ENCODE results near the gene LRRC38.

The LRRC38 gene

DNA sequence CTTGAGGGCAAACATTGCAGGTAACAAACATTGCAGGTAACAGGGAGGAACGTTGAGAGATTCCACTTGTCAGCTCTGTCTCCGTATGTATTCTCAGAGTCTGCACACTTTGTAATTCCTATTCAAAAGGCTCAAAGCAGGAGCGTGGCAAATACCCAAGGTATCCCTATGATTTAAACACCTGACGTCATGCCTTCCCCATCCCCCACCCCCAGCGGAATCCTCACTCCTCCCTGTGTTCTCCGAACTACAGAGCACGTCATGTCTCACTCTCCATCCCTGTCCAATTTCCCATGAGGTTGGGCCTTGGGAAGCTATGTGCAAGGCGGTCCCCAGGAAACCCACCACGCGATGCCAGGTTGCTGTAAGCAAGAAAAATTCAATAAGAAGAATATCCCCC, 2.8 kb upstream of the LRRC38 start:
- no peak for DNase-seq

DNA sequence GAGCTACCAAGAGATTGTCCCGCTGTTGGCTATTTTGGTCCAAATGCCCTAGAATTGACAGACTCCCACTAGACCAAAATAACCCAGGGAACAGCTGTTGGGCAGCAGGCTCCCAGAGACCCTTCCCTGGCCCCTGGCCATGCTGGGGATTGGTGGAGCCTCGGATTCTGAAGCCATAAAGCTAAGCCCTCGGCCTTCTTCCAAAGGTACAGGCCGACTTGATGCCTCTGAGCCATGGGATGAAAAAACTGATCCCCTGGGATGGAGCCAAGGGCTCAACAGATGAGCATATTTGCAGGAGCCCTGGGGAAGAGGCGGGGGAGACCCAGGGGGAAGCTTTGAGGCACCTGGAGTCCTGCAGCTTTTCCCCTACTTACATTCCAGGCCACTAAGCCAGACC, 1.0 kb upstream of the LRRC38 start:
- no peak for DNase-seq

DNA sequence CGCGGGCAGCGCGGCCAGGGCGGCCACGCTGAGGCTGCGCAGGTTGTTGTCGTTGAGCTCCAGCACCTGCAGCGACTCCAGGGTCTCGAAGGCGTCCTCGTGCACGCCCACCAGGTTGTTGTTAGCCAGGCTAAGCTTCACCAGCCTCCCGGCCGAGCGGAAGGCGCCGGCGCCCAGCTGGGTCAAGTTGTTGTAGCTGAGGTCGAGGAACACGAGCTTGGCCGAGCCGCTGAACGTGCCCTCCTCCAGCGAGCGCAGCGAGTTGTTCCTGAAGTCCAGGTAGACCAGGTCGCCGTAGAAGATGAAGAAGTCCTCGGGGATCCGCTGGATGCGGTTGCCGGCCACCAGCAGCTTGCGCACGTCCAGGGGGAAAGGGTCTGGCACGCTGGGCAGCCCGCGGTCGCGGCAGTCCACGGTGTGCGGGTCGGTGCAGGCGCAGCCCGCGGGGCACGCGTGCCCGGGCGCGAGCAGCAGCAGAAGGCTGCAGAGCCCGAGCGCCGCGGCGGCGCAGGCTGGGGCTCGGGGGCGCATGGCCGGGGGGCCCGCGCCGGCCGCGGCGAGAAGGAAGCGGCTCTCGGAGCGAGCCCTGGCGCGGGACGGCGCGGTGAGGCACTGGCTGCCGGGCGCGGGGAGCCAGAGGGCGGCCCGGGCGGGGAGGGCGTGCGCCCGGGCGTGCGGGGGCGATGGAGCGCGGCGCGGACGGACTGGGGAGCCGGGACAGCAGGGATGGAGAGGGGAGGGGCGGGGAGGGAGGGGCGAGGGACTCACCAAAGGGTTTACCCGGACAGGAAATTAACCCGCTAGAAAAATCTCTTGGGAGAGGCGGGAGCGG, 524 bp downstream of the LRRC38 start:
- DNase-seq = no peak

DNA sequence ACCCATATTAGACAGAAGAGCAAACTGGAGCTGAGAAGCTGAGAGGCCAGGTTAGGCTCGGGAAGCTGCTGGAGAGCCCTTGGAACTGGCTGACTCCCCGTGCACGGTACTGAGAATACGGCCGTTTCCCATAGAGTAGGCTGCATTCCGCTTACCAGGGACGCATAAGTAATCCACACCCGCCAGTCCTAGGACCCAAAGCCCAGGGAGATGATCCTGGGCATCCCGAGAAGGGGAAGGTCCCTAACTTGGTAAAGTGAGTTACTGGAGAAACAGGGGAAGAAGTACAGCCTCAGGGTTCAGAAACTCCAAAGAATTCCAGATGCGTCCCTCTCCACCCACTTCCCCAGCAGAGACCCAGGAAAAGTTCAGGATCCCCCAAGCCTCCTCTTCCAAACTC, 1.3 kb downstream of the LRRC38 start:
- no peak for DNase-seq

DNA sequence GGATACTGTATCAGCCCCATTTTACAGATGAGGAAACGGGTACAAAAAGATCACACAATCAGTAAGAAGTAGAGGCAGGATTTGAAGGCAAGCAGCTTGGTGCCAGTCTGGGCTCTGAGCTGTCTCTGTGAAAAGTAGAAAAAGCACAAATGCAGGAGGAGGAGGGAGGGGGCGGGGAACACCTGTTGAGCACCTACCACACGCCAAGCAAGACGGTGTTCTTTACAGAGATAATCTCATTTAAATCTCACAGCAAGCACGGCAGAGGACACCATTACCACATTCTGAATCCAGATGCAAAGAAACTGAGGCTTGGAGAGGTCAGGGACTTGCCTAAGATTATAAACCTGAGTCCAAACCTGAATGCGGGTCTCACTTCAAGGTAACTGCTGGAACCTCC, 3.3 kb downstream of the LRRC38 start:
- no peak for DNase-seq

DNA sequence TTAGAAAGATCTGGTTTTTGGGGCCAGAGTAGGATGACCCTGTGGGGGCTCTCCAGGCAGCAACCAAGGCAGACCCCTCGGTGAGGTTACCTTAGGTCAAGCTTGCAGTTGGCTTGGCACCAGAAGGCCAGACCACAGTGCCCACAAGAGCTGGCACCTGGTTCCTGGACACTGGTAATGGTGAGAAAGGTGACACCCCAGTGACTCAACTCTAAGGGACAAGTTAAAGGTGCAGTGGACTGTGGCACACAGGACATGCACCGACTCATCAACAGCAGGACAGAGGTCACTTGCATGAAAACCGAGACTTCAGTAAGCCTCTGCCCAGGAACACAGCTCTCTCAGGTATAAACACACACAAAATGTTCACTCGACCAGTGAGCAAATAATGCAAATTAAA, 6.7 kb downstream of the LRRC38 start:
- DNase-seq = no peak

DNA sequence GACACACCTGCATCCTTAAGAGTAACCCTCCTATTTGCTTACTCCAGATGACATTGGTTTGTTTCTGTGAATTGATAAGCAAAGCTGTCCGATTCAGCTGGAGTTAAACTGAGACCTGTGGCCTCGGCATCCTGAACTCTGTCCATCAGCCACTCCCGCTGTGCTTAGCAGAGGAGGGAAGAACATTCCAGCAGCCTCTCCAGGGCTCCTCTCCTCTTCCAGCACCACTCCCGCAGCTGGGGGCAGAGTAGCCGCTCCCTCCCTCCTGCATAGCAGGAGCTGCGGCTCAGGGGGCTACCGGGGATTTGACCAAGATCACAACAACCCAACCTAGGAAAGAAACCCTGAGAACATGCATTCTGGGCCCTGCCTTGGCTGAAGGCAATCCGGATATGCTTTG, 8.8 kb downstream of the LRRC38 start:
- DNase-seq = no peak

DNA sequence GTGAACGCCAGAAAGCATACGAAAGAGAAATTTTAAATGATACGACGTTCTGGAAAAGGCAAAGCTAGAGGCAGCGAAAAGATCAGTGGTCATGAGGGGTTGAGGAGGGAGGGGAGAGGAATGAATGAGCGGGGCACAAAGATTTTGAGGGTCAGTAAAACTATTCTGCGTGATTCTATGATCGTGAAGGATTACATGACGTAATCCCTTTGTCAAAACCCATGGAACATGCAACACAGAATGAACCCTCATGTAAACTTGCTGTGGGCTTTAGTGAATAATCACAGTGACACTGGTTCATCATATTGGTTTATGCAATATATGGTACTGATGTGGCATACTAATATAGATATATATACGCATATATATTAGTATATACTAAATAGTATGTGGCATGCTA, 13.0 kb downstream of the LRRC38 start:
- no peak for DNase-seq

DNA sequence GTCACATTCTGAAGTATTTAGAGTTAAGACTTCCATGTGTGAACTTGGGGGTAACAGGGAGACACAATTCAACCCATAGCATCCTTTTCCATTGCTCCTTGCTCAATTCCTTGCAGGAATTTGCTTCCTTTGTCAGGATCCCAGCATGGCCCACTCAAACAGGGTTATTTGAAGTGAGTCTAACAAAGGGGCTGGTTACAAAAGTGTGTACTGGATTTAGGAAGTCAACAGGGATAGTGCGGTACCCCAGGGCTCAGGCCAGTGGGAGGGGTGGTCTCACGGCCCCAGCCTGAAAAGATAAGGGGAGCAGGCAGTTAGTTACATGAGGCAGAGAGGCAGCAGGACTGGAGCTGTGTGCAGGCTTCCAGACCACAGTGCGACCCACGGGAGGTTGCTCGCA, 14.4 kb downstream of the LRRC38 start:
- DNase-seq = no peak

DNA sequence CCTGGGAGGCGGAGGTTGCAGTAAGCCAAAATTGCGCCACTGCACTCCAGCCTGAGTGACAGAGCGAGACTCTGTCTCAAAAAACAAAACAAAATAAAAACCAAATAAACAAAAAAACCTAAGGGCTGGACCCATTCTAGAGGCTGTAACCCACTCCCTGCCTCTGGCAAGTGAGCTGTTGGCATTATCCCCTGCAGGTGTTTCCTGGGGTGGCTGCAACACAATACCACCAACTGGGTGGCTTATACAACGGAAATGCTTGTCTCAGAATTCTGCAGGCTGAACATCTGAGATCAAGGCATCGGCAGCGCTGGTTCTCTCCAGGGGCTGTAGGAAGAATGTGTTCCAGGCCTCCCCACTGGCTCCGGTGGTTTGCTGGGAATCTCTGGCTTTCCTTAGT, 15.2 kb downstream of the LRRC38 start:
- no peak for DNase-seq

DNA sequence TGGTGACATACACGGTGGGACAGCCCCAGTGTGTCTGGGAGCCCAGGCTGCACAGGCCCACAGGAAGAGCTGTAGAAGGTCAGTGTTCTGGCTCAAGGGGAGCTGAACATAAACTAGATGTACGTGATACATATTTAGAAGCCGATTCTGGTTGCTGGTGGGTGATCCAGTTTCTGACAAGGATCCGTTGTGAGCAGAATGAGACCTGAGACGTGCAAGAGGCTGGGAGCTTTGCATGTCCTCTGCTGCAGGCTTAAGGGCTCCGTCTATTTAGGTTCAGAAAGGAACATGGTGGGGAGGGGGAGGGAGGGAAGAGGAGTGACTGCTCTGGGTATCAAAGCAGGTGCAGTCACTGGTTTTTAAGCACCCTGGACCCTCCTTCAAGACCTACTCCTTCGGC, 18.6 kb downstream of the LRRC38 start:
- no peak for DNase-seq

DNA sequence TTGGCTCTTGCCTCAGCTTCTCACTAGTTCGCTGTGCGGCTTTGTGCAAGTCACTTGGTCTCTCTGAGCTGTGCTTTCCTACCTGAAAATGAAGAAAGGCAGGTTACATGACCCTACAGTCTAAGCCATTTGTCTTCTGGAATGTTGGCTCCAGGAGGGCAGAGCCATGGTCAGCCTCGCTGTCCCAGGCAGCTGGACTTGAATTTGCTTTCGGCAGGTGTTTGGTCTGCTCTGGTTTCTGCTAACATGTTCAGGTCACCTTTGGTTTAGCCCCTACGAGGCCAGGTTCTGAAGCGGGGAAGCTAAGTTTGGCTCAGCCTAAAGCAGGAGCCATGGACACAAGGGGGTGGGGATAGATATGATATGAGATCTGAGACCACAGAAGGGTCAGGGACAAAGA, 19.1 kb downstream of the LRRC38 start:
- no peak for DNase-seq

DNA sequence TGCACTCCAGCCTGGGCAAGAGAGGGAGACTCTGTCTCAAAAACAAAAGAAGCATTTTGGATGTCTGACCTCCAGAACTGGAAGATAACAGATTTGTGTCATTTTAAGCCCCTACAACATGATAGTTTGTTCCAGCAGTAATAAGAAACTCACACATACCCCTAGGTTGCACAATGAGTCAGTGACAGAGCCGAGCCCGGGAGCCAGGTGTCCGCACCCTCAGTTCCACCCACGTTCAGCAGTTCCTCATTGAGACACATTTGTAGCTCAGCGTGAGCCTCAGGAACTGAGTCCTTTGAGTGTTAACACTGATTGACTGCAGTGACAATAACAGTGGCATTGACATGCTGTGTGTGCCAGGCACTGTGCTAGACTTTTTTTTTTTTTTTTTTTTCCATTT, 19.8 kb downstream of the LRRC38 start:
- DNase-seq = no peak

DNA sequence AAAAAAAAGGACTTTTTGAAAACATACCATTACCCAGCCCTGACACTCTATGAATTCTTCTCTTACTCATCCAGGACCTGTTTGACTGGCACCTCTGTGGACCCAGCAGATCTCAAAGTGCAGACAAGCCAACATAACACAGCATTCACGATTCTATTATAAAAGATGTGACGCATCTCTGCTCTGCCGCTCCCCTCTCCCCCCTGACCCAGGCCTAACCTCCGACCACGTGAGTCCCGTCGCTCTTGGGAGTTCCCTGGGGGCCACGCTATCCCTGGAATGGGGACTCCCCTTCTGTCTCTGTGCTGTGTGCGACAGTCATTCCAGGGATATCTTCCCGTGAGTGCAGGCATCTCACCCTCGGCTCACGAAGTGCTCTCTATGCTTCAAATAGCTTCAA, 21.1 kb downstream of the LRRC38 start:
- no peak for DNase-seq

DNA sequence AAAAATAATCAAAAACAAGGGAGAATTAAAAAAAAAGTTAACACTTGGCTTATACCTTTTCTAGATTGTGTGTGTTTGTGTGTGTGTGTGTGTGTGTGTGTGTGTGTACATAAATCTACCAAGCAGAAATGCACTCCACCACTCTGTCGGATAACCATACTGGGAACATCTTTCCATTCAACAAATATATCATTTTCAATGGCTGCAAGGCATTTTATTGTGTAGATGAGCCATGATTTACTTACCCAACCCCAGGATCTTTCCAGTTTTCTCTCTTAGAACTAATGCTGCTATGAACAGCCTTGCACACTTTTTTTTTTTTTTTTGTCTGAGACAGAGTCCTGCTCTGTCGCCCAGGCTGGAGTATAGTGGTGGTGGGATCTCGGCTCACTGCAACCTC, 25.8 kb downstream of the LRRC38 start:
- no peak for DNase-seq

DNA sequence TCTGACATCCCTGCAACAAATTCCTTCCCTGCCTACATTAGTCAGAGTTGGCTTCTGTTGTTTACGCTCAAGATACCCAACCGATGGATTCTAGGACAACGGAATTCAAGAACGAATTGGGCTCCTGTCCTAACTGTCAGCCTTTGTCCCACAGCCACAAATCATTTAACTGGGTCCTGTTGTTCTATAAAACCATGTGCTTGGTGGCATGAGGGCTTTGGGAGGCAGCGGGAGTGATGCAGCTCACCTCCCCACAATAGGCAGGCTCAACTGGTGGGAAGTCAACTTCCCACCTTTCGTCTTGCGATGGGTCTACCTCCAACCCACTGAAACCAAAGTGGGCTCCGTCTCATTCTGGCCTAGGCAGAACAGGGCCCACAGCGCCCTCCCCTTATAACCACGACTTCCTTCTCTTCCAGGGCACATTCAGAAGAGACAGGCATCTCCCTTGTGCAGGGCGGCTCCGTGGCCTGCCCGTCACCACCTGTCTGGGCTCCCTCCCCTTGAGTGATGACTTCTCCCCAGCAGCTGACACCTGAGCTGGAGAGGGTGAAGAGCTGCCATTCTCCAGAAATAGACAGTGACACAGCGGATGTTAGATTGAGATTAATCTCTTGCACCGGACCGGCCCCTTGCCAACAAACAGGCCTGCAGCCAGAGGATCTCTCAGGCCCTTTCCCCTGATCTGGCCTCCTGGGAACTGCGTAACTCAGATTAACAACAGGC, 26.5 kb downstream of the LRRC38 start:
- no peak for DNase-seq

DNA sequence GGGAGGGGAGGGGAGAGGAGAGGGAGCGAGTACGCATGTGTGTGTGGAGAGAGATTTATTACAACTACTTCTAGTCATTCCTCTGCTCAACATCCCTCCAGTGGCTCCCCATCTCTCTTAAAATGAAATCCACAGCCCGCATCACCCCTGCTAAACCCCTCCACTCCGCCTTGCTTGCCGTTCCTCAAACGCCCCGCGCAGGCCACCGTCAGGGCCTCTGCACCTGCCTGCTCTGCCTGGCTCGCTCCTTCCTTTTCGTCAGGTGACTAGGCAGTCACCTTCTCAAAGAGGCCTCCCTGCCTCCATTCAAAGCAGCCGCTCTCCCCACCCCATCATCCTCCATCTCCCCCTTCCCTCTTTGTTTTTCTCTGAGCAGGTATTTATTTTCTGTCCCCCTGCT, 29.9 kb downstream of the LRRC38 start:
- DNase-seq = no peak

DNA sequence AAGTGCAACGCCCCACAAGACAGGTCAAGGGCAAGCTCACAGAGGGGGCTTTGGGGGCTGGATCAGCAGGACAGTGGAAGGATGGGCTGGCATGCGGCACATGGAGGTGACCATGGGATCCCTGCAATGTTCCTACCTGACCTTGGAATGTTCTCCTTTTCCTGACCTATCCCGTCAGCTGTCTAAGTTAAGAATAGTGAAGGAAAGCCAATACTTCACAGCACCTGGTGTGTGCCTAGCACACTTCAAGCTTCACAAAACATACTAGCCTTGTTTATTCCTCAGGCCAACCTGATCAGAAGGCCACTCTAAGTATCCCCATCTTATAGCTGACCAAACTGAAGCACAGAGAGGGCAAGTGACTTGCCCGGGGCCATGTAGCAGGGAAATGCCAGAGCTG, 31.2 kb downstream of the LRRC38 start:
- no peak for DNase-seq

DNA sequence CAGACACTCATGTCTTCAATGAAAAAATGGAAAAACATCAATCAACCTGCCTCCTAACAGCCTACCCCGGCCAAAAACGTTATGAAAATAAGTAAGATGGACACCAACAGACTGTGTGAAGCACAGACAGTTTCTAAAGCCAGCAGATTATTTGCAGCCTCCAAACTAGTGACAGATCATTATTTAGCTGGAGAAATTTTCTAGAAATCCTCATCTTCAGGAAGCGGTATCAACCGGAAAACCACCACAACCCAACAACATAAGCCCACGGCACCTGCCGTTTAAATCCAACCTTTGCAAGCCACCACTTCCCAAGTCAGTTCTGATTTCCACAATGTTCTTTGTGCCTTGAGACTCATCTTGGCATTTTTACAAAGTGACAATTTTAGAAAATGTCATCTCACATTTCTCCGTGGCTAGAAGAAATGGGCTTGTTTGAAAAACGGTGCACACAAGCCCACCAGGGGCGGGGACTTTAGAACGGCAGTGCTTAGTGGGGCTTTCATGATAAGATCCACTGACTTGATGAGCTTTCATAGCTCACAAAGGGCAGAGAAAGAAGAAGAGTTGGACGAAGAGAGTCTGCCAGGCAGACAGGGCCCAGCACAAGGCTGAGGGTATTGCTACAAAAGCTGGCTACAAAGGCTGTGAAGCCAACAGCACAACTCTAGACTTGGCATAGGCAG, 34.5 kb downstream of the LRRC38 start:
- no peak for DNase-seq

DNA sequence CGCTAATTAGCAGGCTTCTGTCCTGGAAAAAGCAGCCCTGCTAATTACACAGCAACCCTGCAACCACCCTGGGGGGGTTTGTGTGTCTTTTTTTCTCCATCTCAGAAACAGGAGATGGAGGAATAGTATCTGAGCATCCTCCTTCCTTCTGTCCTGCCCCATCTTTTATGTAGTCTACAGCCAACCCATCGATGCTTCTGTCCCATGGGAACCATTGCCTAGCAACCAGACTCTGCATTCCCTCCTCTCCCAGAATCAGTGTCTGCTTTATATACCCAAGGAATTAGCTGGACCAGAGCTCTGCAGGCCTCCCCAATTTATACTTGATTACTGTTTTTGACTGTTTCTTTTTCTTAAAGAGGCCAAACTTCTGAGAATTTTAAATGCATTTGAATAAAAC, 35.1 kb downstream of the LRRC38 start:
- no peak for DNase-seq

DNA sequence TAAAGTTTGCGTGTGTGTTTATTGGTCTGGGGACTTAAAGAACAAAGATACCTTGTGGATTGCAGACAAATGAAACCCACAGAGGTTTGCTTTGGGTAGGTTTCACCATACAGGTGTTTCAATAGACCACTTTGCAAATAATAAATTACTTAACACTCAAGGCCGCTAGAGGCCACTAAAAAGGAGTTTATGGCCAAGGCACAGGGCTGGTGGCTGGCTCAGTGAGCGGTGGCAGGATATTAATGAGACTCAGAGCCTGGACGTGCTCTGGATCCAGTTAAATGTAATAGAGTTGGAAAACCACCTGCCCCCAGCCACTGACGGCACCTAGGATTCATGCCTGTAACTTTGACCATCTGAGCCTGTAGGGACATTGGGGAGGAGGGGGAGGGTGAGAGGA, 44.5 kb downstream of the LRRC38 start:
- peak in 1 of 2 experiments; percentile 10 for DNase-seq

DNA sequence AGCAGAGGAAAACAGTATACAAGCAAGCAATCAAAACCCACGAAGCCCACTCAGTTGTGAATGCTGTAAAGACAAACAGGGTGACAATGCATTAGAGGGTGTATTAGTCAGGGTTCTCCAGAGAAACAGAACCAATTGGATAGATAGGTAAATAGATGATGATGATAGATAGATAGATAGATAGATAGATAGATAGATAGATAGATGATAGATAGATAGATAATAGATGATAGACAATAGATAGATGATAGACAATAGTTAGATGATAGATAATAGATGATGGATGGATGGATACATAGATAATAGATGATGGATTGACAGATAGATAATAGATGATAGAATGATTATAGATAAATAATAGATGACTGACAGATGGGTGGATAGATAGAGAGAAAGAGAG, 48.3 kb downstream of the LRRC38 start:
- no peak for DNase-seq

DNA sequence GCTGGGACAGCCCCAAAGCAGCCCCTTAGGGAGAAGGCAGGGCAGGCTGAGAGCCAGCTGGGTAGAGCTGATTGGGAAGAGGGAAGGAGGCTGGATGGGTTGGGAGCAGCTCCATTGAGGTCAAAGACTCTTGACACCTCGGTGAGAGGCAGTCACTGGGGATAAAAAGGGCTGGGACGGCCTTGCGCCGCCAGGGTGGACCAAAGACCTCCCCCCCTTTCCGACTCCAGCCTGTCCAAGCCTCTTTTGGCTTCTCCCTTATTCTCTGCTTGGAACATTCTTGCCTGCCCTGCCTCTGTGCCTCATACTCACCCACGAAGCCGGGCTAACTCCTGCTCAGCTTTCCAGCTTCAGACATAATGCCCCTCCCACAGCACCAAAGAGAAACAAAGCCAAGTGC, 51.1 kb downstream of the LRRC38 start:
- no peak for DNase-seq

DNA sequence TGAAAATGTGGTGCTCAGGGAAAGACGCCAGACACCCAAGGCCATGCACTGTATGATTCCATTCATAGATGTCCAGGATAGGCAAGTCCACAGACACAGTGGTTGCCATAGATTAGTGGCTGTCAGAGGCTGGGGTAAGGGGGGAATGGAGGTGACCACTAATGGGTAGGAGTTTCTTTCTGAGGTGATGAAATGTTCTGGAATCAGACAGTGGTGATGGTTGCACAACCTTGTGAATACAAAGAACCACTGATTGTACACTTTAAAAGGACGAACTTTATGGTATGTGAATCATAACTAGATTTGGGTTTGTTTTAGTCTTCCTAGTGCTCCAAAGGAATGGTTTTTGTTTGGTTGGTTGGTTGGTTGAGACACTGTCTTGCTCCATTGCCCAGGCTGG, 51.8 kb downstream of the LRRC38 start:
- DNase-seq = no peak
